ENCODE data around the gene ARRDC1.

Gene ARRDC1

DNA sequence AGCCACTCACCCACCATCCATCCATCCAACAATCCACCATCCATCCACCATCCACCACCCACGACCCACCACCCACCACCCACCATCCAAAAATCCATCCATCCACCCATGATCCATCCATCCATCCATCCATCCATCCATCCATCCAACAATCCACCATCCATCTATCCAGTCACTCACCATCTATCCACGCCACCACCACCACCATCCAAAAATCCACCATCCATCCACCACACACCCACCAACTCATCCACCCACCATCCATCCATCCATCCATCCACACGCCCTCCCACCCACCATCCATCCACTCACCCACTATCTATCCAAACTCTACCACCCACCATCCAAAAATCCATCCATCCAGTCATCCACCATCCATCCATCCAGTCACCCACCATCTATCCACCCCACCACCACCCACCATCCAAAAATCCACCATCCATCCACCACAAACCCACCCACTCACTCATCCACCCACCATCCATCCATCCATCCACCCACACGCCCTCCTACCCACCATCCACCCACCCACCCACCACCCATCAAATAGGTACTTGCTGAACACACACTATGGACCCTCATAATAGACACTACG, 35.8 kb upstream of the ARRDC1 start:
- Mint-ChIP-seq H3K4me1 (no peaks in the 10 kb centered on the region), H3K36me3 (ENCODE audit: low read depth) (peaks cover 33% of the 10 kb centered on the region), H3K27me3 (ENCODE audit: low read depth) (no peaks in the 10 kb centered on the region), H3K4me3 (no peak overlapping the region), H3K27ac (no peak overlapping the region), H3K9me3 (no peaks in the 10 kb centered on the region)
- TF ChIP-seq, protein P1, sequence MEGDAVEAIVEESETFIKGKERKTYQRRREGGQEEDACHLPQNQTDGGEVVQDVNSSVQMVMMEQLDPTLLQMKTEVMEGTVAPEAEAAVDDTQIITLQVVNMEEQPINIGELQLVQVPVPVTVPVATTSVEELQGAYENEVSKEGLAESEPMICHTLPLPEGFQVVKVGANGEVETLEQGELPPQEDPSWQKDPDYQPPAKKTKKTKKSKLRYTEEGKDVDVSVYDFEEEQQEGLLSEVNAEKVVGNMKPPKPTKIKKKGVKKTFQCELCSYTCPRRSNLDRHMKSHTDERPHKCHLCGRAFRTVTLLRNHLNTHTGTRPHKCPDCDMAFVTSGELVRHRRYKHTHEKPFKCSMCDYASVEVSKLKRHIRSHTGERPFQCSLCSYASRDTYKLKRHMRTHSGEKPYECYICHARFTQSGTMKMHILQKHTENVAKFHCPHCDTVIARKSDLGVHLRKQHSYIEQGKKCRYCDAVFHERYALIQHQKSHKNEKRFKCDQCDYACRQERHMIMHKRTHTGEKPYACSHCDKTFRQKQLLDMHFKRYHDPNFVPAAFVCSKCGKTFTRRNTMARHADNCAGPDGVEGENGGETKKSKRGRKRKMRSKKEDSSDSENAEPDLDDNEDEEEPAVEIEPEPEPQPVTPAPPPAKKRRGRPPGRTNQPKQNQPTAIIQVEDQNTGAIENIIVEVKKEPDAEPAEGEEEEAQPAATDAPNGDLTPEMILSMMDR (IDR thresholded peaks at IDR 0.05; ENCODE audit: unreplicated experiment in 3 of 3): no peak

DNA sequence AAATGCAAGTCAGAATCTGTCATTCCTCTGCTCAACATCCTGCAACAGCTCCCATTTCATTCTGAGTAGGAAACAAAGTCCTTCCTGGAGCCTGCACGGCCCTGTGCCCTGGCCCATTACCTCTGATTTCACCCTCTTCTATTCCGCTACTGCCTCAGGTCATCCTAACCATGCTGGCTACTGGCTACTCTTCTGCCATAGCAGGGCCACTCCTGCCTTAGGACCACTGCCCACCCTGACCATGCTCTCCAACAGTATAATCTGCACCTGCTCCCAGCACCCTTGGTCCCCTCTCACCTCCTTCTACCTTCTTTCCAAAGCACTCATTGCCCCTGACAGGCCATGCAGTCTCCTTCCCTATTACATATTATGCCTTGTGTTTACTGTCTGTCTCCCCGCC, 34.9 kb upstream of the ARRDC1 start:
- H3K27ac Mint-ChIP-seq: no peak overlapping the region
- peaks cover 1% of the 10 kb centered on the region for H3K4me1 Mint-ChIP-seq
- TF ChIP-seq, protein P1 (IDR thresholded peaks at IDR 0.05; ENCODE audit: unreplicated experiment in 3 of 3): no peak
- H3K36me3 Mint-ChIP-seq (ENCODE audit: low read depth): peaks cover 41% of the 10 kb centered on the region
- no peak overlapping the region for H3K4me3 Mint-ChIP-seq
- no peaks in the 10 kb centered on the region for H3K9me3 Mint-ChIP-seq
- no peaks in the 10 kb centered on the region for H3K27me3 Mint-ChIP-seq (ENCODE audit: low read depth)

DNA sequence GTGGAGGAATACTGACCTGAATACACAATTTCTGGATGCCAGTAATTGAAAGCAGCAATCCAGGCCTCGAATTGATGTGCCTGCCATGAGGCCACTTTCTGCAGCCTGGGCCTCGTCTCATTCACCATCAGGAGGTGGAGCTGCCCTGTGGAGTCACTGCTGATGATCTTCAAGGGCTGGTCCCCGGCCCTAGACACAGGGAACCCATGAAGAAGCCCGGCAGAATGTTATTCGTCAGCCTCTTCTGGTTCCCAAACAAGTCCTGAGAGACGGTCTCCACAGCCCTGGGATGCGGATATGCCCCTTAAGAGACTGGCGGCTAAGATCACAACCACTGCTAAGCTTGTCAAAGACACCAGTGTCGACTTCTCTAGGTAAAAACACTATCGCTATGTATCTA, 31.3 kb upstream of the ARRDC1 start:
- H3K9me3 Mint-ChIP-seq: no peaks in the 10 kb centered on the region
- H3K4me3 Mint-ChIP-seq: no peak overlapping the region
- TF ChIP-seq, protein P1 (IDR thresholded peaks at IDR 0.05; ENCODE audit: unreplicated experiment in 3 of 3): no peak
- peaks cover 43% of the 10 kb centered on the region for H3K36me3 Mint-ChIP-seq (ENCODE audit: low read depth)
- H3K27ac Mint-ChIP-seq: no peak overlapping the region
- H3K27me3 Mint-ChIP-seq (ENCODE audit: low read depth): no peaks in the 10 kb centered on the region
- H3K4me1 Mint-ChIP-seq: peaks cover 18% of the 10 kb centered on the region

DNA sequence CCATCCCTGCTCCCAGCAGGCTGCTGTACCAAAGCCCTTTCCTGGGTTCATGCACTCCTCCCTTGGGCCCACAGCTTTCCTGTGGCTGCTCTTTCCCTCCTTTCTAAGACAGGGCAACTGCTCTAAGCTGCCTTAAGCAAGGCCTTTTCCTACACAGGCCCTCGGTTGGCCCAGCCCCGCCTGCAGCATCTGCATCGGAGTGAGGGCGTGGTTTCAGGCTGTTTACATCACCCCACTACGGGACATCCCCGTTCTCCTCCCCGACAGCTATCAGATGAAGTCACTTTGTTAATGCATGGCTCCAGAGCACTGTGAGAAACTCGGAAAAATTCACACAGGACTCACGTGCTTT, 30.1 kb upstream of the ARRDC1 start:
- Mint-ChIP-seq H3K27me3 (ENCODE audit: low read depth) (no peaks in the 10 kb centered on the region), H3K4me3 (peak overlapping the region in 2 of 3 experiments; percentile 30 to 68), H3K9me3 (no peaks in the 10 kb centered on the region), H3K4me1 (peaks cover 18% of the 10 kb centered on the region), H3K36me3 (ENCODE audit: low read depth) (peaks cover 40% of the 10 kb centered on the region), H3K27ac (no peak overlapping the region)
- TF ChIP-seq, protein P1 (IDR thresholded peaks at IDR 0.05; ENCODE audit: unreplicated experiment in 3 of 3): no peak

DNA sequence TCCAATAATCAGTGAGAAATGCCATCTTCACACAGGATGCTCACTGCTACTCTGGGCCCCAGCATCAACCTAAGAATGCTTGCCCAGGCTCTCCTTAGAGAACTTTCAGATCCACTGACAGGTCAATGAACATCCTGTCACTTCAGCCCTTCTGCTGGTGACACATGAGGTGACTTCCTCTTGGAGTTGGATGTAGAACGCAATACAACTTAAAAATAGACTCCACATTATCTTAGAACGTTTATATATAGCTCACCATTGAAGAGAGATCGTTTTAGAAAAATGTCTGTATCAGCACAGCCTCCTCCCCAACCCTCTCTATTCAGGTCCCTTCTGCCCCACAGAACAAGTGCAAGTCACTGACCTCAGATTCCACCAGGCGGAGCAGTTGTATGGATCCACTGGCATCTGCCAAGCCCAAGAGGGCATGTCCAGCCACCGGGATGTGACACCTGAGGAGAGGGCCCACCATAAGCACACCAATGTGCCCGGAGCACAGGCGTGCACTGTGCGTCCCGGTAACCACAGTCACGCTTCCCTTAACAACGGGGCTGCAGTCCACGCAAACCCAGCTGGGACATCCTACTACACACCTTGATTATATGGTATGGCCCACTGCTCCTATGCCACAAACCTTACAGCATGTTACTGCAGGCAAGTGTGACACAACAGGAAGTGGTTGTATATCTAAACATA, 29.6 kb upstream of the ARRDC1 start:
- Mint-ChIP-seq H3K4me3 (peak overlapping the region; percentile 30 to 68 (median 34)), H3K4me1 (peaks cover 18% of the 10 kb centered on the region), H3K36me3 (ENCODE audit: low read depth) (peaks cover 35% of the 10 kb centered on the region), H3K27ac (no peak overlapping the region), H3K27me3 (ENCODE audit: low read depth) (no peaks in the 10 kb centered on the region), H3K9me3 (no peaks in the 10 kb centered on the region)
- TF ChIP-seq, protein P1 (IDR thresholded peaks at IDR 0.05; ENCODE audit: unreplicated experiment in 3 of 3): no peak
